KMS-11 (cell line): ENCODE results near the gene UBALD2.
A peak's percentile ranks its signal among the peaks of the same experiment; 100 is the strongest.

Experiments
- H2AFZ ChIP-seq: fragments of 200-600 bp; sonication (generic); 2 replicates; pipeline ENCODE4 v1.6.1; 2016; ENCODE audit warnings: antibody characterized with exemption, mixed run types, low read depth
- H3K27ac ChIP-seq: fragments of 200-600 bp; sonication (generic); 2 replicates; pipeline ENCODE4 v1.6.1; 2016; ENCODE audit warnings: mild to moderate bottlenecking, mixed run types
- H3K27me3 ChIP-seq: fragments of 200-600 bp; sonication (generic); 2 replicates; pipeline ENCODE4 v1.6.1; 2017; ENCODE audit warnings: mild to moderate bottlenecking, low read depth, mixed run types, moderate library complexity; ENCODE audit not compliant: insufficient read depth
- H3K36me3 ChIP-seq: fragments of 200-600 bp; sonication (generic); 2 replicates; pipeline ENCODE4 v1.6.1; 2017; ENCODE audit warnings: mild to moderate bottlenecking, mixed run types; ENCODE audit not compliant: insufficient read depth
- H3K4me1 ChIP-seq: fragments of 200-600 bp; sonication (generic); 2 replicates; pipeline ENCODE4 v1.6.1; 2016; ENCODE audit warnings: mild to moderate bottlenecking, low read depth, mixed run types; ENCODE audit not compliant: poor library complexity, severe bottlenecking
- H3K4me2 ChIP-seq: fragments of 200-600 bp; sonication (generic); 2 replicates; pipeline ENCODE4 v1.7.0; 2016; ENCODE audit warnings: mild to moderate bottlenecking, mixed run types
- H3K4me3 ChIP-seq: fragments of 200-600 bp; sonication (generic); IDR thresholded peaks from 2 replicates; pipeline ENCODE4 v1.6.1; 2017; ENCODE audit warnings: low read depth, low read length, mixed read lengths; ENCODE audit not compliant: insufficient read depth
- H3K79me2 ChIP-seq: fragments of 200-600 bp; sonication (generic); 2 replicates; pipeline ENCODE4 v1.6.1; 2016; ENCODE audit warnings: low read depth, mixed run types; ENCODE audit not compliant: insufficient read depth
- H3K9ac ChIP-seq: fragments of 200-600 bp; sonication (generic); 2 replicates; pipeline ENCODE4 v1.6.1; 2016; ENCODE audit warnings: mild to moderate bottlenecking, mixed run types
- H4K20me1 ChIP-seq: fragments of 200-600 bp; sonication (generic); 2 replicates; pipeline ENCODE4 v1.6.1; 2016; ENCODE audit warnings: mild to moderate bottlenecking, mixed run types; ENCODE audit not compliant: insufficient read depth
- CTCF ChIP-seq: fragments of 200-600 bp; sonication (generic); conservative IDR thresholded peaks from 2 replicates; pipeline ENCODE4 v1.6.1; 2017; ENCODE audit warnings: low read depth, mild to moderate bottlenecking, antibody characterized with exemption, low read length, moderate library complexity, mixed read lengths

Gene UBALD2

GRCh38 chr17:76277300-76278267, 12.4 kb downstream of the UBALD2 start:
- Histone ChIP-seq H3K27me3 (no peaks in the 10 kb centered on the region), H3K27ac (no peak overlapping the region), H3K79me2 (no peaks in the 10 kb centered on the region), H3K9ac (no peak overlapping the region), H4K20me1 (no peaks in the 10 kb centered on the region), H3K4me1 (peaks cover 7% of the 10 kb centered on the region), H3K36me3 (no peaks in the 10 kb centered on the region), H2AFZ (no peak overlapping the region), H3K4me3 (no peak overlapping the region), H3K4me2 (no peak overlapping the region)
- TF ChIP-seq CTCF, result no peak

- no peaks in the 10 kb centered on the region for H3K36me3 ChIP-seq
- TF ChIP-seq CTCF, result no peak
- H3K27me3 ChIP-seq, result no peaks in the 10 kb centered on the region
- H3K27ac ChIP-seq, result no peak overlapping the region
- H4K20me1 ChIP-seq, result no peaks in the 10 kb centered on the region
- H3K79me2 ChIP-seq, result no peaks in the 10 kb centered on the region
- H3K4me2 ChIP-seq, result no peak overlapping the region
- H2AFZ ChIP-seq, result no peak overlapping the region
- H3K4me1 ChIP-seq, result peaks cover 4% of the 10 kb centered on the region
- no peak overlapping the region for H3K9ac ChIP-seq
- H3K4me3 ChIP-seq, result no peak overlapping the region
Measured at GRCh38 chr17:76278268-76278908, 13.2 kb downstream of the UBALD2 start.

GRCh38 chr17:76278952-76279741, 14.0 kb downstream of the UBALD2 start:
- Histone ChIP-seq H3K79me2 (no peaks in the 10 kb centered on the region), H4K20me1 (no peaks in the 10 kb centered on the region), H3K4me1 (peaks cover 4% of the 10 kb centered on the region), H3K27ac (no peak overlapping the region), H3K36me3 (no peaks in the 10 kb centered on the region), H3K27me3 (no peaks in the 10 kb centered on the region), H3K9ac (no peak overlapping the region), H2AFZ (no peak overlapping the region), H3K4me2 (no peak overlapping the region), H3K4me3 (no peak overlapping the region)
- TF ChIP-seq CTCF, result peak; percentile 99

GRCh38 chr17:76279742-76280287, 14.7 kb downstream of the UBALD2 start:
- no peaks in the 10 kb centered on the region for H4K20me1 ChIP-seq
- TF ChIP-seq CTCF, result peak; percentile 57

More at GRCh38 chr17:76279742-76280287, 14.7 kb downstream of the UBALD2 start:
- Histone ChIP-seq H3K79me2 (no peaks in the 10 kb centered on the region), H3K36me3 (no peaks in the 10 kb centered on the region), H3K9ac (no peak overlapping the region), H3K27ac (no peak overlapping the region), H3K4me3 (no peak overlapping the region), H2AFZ (no peak overlapping the region), H3K27me3 (no peaks in the 10 kb centered on the region), H3K4me2 (no peak overlapping the region), H3K4me1 (peaks cover 4% of the 10 kb centered on the region)
